IMR-90 (cell line): ENCODE data around the gene KRT6C. TPM values are rescaled to one million over a fixed set of nuclear protein-coding genes. Genes with fewer than 3 reads are reported as not detected.

Source experiments
- ATAC-seq: fragments of 200-7000 bp; cut with Tn5 transposase; 2 replicates; pipeline ENCODE4 v1.9.1; 2020; ENCODE audit warnings: low read depth, mild to moderate bottlenecking, moderate library complexity
- BruUV-seq: library from RNA; stranded (reverse); fragments of 400-500 nt; replicated peaks from 2 replicates; lab custom pipeline; 2021; lab: Mats Ljungman, UMichigan
- CTCF ChIA-PET: fragments of 300-600 bp; formaldehyde crosslinking; extraction: SDS; loops from one replicate; lab custom pipeline; 2021; ENCODE audit warnings: antibody characterized with exemption; lab: Yijun Ruan, JAX
- POLR2A ChIA-PET: fragments of 300-600 bp; sonication (Branson Sonifier 250); formaldehyde crosslinking; loops from one replicate; lab custom pipeline; 2022; ENCODE audit warnings: antibody characterized with exemption; ENCODE audit not compliant: unreplicated experiment; lab: Charles Lee
- DNase-seq: peaks from one replicate; pipeline ENCODE4 v3.0.0; 2013
- H2AFZ ChIP-seq: replicated peaks from 2 replicates; pipeline ENCODE3; 2013; ENCODE audit warnings: low read length, mild to moderate bottlenecking; ENCODE audit not compliant: poor library complexity
- H2AK5ac ChIP-seq: 2 replicates; pipeline ENCODE4 v1.6.1; 2013; ENCODE audit warnings: low read depth, low read length, inconsistent platforms
- H2AK9ac ChIP-seq: replicated peaks from 2 replicates; pipeline ENCODE3; 2013; ENCODE audit warnings: mild to moderate bottlenecking, low read depth, low read length, moderate library complexity; ENCODE audit not compliant: poor library complexity
- H2BK120ac ChIP-seq: 2 replicates; pipeline ENCODE4 v1.6.1; 2013; ENCODE audit warnings: low read depth, low read length, inconsistent platforms
- H2BK15ac ChIP-seq: 3 replicates; pipeline ENCODE4 v1.6.1; 2013; ENCODE audit warnings: low read depth, low read length, inconsistent platforms
- H2BK20ac ChIP-seq: 2 replicates; pipeline ENCODE4 v1.6.1; 2013; ENCODE audit warnings: low read depth, mild to moderate bottlenecking, inconsistent platforms, low read length, moderate library complexity
- H2BK5ac ChIP-seq: 2 replicates; pipeline ENCODE4 v1.6.1; 2013; ENCODE audit warnings: mild to moderate bottlenecking, low read depth, low read length, inconsistent platforms; ENCODE audit not compliant: poor library complexity, severe bottlenecking
- H3K14ac ChIP-seq: replicated peaks from 2 replicates; pipeline ENCODE4 v1.6.1; 2013; ENCODE audit warnings: low read depth, low read length, inconsistent platforms
- H3K18ac ChIP-seq: 2 replicates; pipeline ENCODE4 v1.6.1; 2013; ENCODE audit warnings: low read depth, low read length, control low read depth
- H3K23ac ChIP-seq: 2 replicates; pipeline ENCODE4 v1.6.1; 2013; ENCODE audit warnings: low read depth, low read length, inconsistent platforms
- H3K27ac ChIP-seq: 2 replicates; pipeline ENCODE4 v1.5.1; 2013; ENCODE audit warnings: mild to moderate bottlenecking, control low read depth, low read length; ENCODE audit not compliant: insufficient read depth
- H3K27me3 ChIP-seq: 2 replicates; pipeline ENCODE4 v1.6.1; 2013; ENCODE audit warnings: low read length; ENCODE audit not compliant: control insufficient read depth, insufficient read depth
- H3K36me3 ChIP-seq: 2 replicates; pipeline ENCODE4 v1.6.1; 2013; ENCODE audit warnings: low read length, mixed read lengths; ENCODE audit not compliant: control insufficient read depth, insufficient read depth
- H3K4ac ChIP-seq: 2 replicates; pipeline ENCODE4 v1.6.1; 2013; ENCODE audit warnings: low read depth, low read length, inconsistent platforms
- H3K4me1 ChIP-seq: 2 replicates; pipeline ENCODE4 v1.6.1; 2013; ENCODE audit warnings: low read length, mixed read lengths; ENCODE audit not compliant: control insufficient read depth, insufficient read depth
- H3K4me2 ChIP-seq: 2 replicates; pipeline ENCODE4 v1.6.1; 2013; ENCODE audit warnings: low read depth, mild to moderate bottlenecking, control low read depth, low read length, moderate library complexity
- H3K4me3 ChIP-seq: 2 replicates; pipeline ENCODE4 v1.5.1; 2013; ENCODE audit warnings: low read depth, mild to moderate bottlenecking, control low read depth, low read length, moderate library complexity; ENCODE audit not compliant: insufficient read depth
- H3K56ac ChIP-seq: 2 replicates; pipeline ENCODE4 v1.6.1; 2013; ENCODE audit warnings: low read length, inconsistent platforms; ENCODE audit not compliant: insufficient read depth; ENCODE audit errors: extremely low read depth
- H3K79me1 ChIP-seq, 2 experiments: 2 replicates each; pipeline ENCODE4 v1.6.1; 2013; ENCODE audit warnings: low read length in 2 of 2, inconsistent platforms in 1 of 2, low read depth in 1 of 2
- H3K9ac ChIP-seq: 2 replicates; pipeline ENCODE4 v1.6.1; 2013; ENCODE audit warnings: low read depth, low read length, control low read depth
- H3K9me1 ChIP-seq: 2 replicates; pipeline ENCODE4 v1.6.1; 2013; ENCODE audit warnings: low read length, inconsistent platforms; ENCODE audit not compliant: insufficient read depth
- H3K9me3 ChIP-seq: 2 replicates; pipeline ENCODE4 v1.6.1; 2013; ENCODE audit warnings: low read length; ENCODE audit not compliant: control insufficient read depth, insufficient read depth
- H4K20me1 ChIP-seq: 2 replicates; pipeline ENCODE4 v1.6.1; 2013; ENCODE audit warnings: low read length, inconsistent platforms; ENCODE audit not compliant: insufficient read depth
- H4K5ac ChIP-seq: 2 replicates; pipeline ENCODE4 v1.6.1; 2013; ENCODE audit warnings: mild to moderate bottlenecking, low read depth, low read length, control low read depth
- H4K8ac ChIP-seq, 2 experiments: 2 replicates each; pipeline ENCODE4 v1.6.1; 2013; ENCODE audit warnings: low read depth in 2 of 2, low read length in 2 of 2, control low read depth in 1 of 2, inconsistent platforms in 1 of 2
- H4K91ac ChIP-seq: 2 replicates; pipeline ENCODE4 v1.6.1; 2013; ENCODE audit warnings: low read depth, low read length, inconsistent platforms; ENCODE audit not compliant: insufficient read depth
- BHLHE40 ChIP-seq: fragments of 150-350 bp; IDR thresholded peaks from 2 replicates; pipeline ENCODE4 v1.6.1; 2016; ENCODE audit warnings: mild to moderate bottlenecking, low read depth, low read length
- FOS ChIP-seq: fragments of 150-350 bp; IDR thresholded peaks from 2 replicates; pipeline ENCODE4 v1.6.1; 2016; ENCODE audit warnings: low read depth, low read length
- MAFK ChIP-seq: IDR thresholded peaks from 2 replicates; pipeline ENCODE4 v1.6.1; 2012; ENCODE audit warnings: low read depth, low read length, improper control_type of control experiment
- MAZ ChIP-seq: IDR thresholded peaks from 2 replicates; pipeline ENCODE4 v1.6.1; 2012; ENCODE audit warnings: low read depth, mild to moderate bottlenecking, low read length, improper control_type of control experiment, moderate library complexity, borderline replicate concordance
- NFE2L2 ChIP-seq: fragments of 150-350 bp; IDR thresholded peaks from 2 replicates; pipeline ENCODE4 v1.6.1; 2016; ENCODE audit warnings: low read depth, mild to moderate bottlenecking, low read length
- SMC3 ChIP-seq: fragments of 150-350 bp; IDR thresholded peaks from 2 replicates; pipeline ENCODE4 v1.6.1; 2016; ENCODE audit warnings: low read depth, mild to moderate bottlenecking, antibody characterized with exemption, low read length, moderate library complexity
- WGBS, 2 experiments: methylation state at CpG; one replicate each; pipeline versions ENCODE4 v1.1.5 to v1.1.7; 2013; ENCODE audit warnings: missing lambda C conversion rate in 2 of 2; ENCODE audit not compliant: insufficient read length in 1 of 2; ENCODE audit errors: extremely low coverage in 2 of 2; 5-methylcytosine and 5-hydroxymethylcytosine counted together
- dilution Hi-C: fragments of 300-500 bp; cut with HindIII; formaldehyde crosslinking; loops from one replicate; pipeline ENCODE4 v1.14.3; 2018; ENCODE audit warnings: low sequenced_read_pairs; ENCODE audit not compliant: unreplicated experiment
- in situ Hi-C: fragments of 300-500 bp; cut with MboI; formaldehyde crosslinking; loops from 3 replicates; pipeline ENCODE4 v1.14.3; 2019; ENCODE audit warnings: low sequenced_read_pairs, inconsistent platforms, mixed read lengths
- intact Hi-C: fragments of 100-400 bp; cut with micrococcal nuclease; formaldehyde crosslinking; loops from 2 replicates; pipeline ENCODE4 v1.10.0; 2022
- polyA plus RNA-seq, 3 experiments: library from polyadenylated mRNA; depleted of rRNA; stranded (reverse); fragments of >200 nt; gene quantifications; 2 replicates each; pipeline ENCODE4 v1.2.3, GENCODE V29; 2012; ENCODE audit warnings: low replicate concordance in 1 of 3
- total RNA-seq: library from RNA; depleted of rRNA; stranded (reverse); fragments of >200 nt; gene quantifications from 2 replicates; pipeline ENCODE4 v1.2.3, GENCODE V29; 2012
- TF ChIP-seq, protein P1 (sequence below): fragments of 150-350 bp; IDR thresholded peaks from 2 replicates; pipeline ENCODE4 v1.6.1; 2016; ENCODE audit warnings: low read depth, mild to moderate bottlenecking, low read length, moderate library complexity, borderline replicate concordance
- TF ChIP-seq, protein P2 (sequence below): conservative IDR thresholded peaks from 2 replicates; pipeline ENCODE4 v1.5.1; 2012; ENCODE audit warnings: mild to moderate bottlenecking, low read depth, low read length, improper control_type of control experiment

The KRT6C gene
- total and polyA plus RNA-seq, 2 of the 4 experiments (the other 2 are of a cell fraction) = not detected

DNA sequence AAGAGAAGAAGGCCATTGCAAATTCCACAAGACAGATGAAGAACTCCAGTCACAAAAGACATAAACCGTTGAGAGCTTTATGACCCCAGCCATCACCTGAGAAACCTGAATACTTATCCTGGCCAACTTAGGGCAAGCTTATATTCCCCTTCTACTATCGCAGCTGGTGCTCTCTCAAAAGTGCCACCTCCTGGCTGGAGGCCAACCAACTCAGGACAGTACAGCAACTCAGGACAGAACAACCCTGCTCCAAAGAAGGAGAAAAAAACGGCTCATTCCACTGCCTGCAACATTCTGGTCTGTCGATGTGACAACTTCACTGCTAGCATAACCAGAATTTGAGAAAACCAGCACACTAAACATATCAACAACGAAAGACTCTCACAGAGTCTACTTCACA, 11.9 kb downstream of the KRT6C start:
- Histone ChIP-seq H2AFZ (no peak overlapping the region), H3K18ac (no peak overlapping the region), H3K79me1 (no peaks in the 10 kb centered on the region), H3K9me3 (no peaks in the 10 kb centered on the region), H2AK9ac (no peak overlapping the region), H4K8ac (no peak overlapping the region), H3K4me1 (no peaks in the 10 kb centered on the region), H2BK20ac (no peak overlapping the region), H3K14ac (no peak overlapping the region), H3K23ac (no peak overlapping the region), H4K5ac (no peak overlapping the region), H4K20me1 (no peaks in the 10 kb centered on the region), H2BK120ac (no peak overlapping the region), H3K4ac (no peak overlapping the region), H3K27ac (no peak overlapping the region), H3K9me1 (no peaks in the 10 kb centered on the region), H3K36me3 (no peaks in the 10 kb centered on the region), H3K4me2 (no peak overlapping the region), H3K27me3 (no peaks in the 10 kb centered on the region; the same call in 1 of the 2 replicates), H3K9ac (no peak overlapping the region), H2BK5ac (no peak overlapping the region), H2AK5ac (no peak overlapping the region), H3K56ac (no peak overlapping the region), H2BK15ac (no peak overlapping the region), H4K91ac (no peak overlapping the region), H3K4me3 (no peak overlapping the region)
- in situ Hi-C loops (no loop called here), intact Hi-C loops (no loop called here), dilution Hi-C loops (no loop called here)
- DNase-seq (no peak), ATAC-seq (no peak)
- no TSS peak for BruUV-seq
- CTCF ChIA-PET = no interaction called here
- TF ChIP-seq FOS = no peak
- no peak for TF ChIP-seq NFE2L2
- no peak for TF ChIP-seq BHLHE40
- no peak for TF ChIP-seq SMC3
- TF ChIP-seq MAZ = no peak
- TF ChIP-seq MAFK = no peak
- TF ChIP-seq, protein P1, sequence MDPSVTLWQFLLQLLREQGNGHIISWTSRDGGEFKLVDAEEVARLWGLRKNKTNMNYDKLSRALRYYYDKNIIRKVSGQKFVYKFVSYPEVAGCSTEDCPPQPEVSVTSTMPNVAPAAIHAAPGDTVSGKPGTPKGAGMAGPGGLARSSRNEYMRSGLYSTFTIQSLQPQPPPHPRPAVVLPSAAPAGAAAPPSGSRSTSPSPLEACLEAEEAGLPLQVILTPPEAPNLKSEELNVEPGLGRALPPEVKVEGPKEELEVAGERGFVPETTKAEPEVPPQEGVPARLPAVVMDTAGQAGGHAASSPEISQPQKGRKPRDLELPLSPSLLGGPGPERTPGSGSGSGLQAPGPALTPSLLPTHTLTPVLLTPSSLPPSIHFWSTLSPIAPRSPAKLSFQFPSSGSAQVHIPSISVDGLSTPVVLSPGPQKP = no peak
- TF ChIP-seq, protein P2, sequence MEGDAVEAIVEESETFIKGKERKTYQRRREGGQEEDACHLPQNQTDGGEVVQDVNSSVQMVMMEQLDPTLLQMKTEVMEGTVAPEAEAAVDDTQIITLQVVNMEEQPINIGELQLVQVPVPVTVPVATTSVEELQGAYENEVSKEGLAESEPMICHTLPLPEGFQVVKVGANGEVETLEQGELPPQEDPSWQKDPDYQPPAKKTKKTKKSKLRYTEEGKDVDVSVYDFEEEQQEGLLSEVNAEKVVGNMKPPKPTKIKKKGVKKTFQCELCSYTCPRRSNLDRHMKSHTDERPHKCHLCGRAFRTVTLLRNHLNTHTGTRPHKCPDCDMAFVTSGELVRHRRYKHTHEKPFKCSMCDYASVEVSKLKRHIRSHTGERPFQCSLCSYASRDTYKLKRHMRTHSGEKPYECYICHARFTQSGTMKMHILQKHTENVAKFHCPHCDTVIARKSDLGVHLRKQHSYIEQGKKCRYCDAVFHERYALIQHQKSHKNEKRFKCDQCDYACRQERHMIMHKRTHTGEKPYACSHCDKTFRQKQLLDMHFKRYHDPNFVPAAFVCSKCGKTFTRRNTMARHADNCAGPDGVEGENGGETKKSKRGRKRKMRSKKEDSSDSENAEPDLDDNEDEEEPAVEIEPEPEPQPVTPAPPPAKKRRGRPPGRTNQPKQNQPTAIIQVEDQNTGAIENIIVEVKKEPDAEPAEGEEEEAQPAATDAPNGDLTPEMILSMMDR = no peak
- WGBS, 2 experiments = no CpG with 5 or more reads among the region's 5 CpGs
- POLR2A ChIA-PET = no interaction called here
